Sigmoid colon (tissue), 4 donors: ENCODE data around the gene IL36RN.

Experiments used
- POLR2A ChIP-seq, 2 donors: fragments of 450-650 bp; IDR thresholded peaks; one replicate each; pipeline ENCODE4 v1.6.1; 2016; ENCODE audit warnings: antibody characterized with exemption in 2 of 2, mild to moderate bottlenecking in 2 of 2, moderate library complexity in 2 of 2
- POLR2AphosphoS5 ChIP-seq, 4 donors: sonication (generic); formaldehyde crosslinking; IDR thresholded peaks; one replicate each; pipeline ENCODE4 v1.6.1; 2017; ENCODE audit warnings: antibody characterized with exemption in 4 of 4
- TF ChIP-seq, protein P1 (sequence below), 4 experiments: fragments of 450-650 bp in 3 of 4; fragments of 200-600 bp in 1 of 4; IDR thresholded peaks; one replicate each; pipeline ENCODE4 v1.5.1; 2016 to 2019; ENCODE audit warnings: antibody characterized with exemption in 4 of 4, mild to moderate bottlenecking in 3 of 4, moderate library complexity in 2 of 4

DNA sequence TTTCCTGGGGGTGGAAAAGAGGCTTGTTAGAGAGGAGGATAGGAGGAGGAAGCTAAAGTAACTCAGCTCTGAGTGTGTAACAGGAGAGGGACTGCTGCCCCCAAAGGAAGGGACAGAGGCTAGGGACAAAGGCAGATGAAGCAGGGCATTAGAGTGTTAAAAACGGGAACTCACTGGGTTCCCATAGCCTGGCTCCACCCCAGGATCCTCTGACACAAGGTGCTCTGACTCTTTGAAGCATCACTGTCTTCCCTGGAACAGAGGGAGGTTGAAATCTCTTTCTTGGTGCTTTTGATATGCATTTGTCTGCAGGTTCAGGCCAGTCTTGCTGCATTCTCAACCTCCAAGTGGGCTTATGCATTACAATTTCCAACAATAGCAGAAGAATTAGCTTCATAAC, 30.9 kb upstream of the IL36RN start:
- no peak for TF ChIP-seq POLR2AphosphoS5 (IDR thresholded peaks at IDR 0.05)
- TF ChIP-seq, protein P1, sequence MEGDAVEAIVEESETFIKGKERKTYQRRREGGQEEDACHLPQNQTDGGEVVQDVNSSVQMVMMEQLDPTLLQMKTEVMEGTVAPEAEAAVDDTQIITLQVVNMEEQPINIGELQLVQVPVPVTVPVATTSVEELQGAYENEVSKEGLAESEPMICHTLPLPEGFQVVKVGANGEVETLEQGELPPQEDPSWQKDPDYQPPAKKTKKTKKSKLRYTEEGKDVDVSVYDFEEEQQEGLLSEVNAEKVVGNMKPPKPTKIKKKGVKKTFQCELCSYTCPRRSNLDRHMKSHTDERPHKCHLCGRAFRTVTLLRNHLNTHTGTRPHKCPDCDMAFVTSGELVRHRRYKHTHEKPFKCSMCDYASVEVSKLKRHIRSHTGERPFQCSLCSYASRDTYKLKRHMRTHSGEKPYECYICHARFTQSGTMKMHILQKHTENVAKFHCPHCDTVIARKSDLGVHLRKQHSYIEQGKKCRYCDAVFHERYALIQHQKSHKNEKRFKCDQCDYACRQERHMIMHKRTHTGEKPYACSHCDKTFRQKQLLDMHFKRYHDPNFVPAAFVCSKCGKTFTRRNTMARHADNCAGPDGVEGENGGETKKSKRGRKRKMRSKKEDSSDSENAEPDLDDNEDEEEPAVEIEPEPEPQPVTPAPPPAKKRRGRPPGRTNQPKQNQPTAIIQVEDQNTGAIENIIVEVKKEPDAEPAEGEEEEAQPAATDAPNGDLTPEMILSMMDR (IDR thresholded peaks at IDR 0.05) = no peak
- TF ChIP-seq POLR2A (IDR thresholded peaks at IDR 0.05) = no peak
